Hepatocyte (in vitro differentiated cells): ENCODE results near the gene C19orf67.

ENCODE experiments used
- CTCF ChIP-seq: fragments of 200-600 bp; sonication (generic); IDR thresholded peaks from 2 replicates; pipeline ENCODE4 v1.5.1; 2016; ENCODE audit warnings: antibody characterized with exemption, mild to moderate bottlenecking; ENCODE audit not compliant: poor library complexity
- EZH2 ChIP-seq: fragments of 200-600 bp; sonication (generic); IDR thresholded peaks from 2 replicates; pipeline ENCODE4 v1.6.1; 2016; ENCODE audit warnings: antibody characterized with exemption, mild to moderate bottlenecking, borderline replicate concordance
- EZH2phosphoT487 ChIP-seq: fragments of 200-600 bp; sonication (generic); IDR thresholded peaks from one replicate; pipeline ENCODE4 v1.6.1; 2018; ENCODE audit warnings: antibody characterized with exemption, mild to moderate bottlenecking, low read depth, moderate library complexity; ENCODE audit not compliant: unreplicated experiment, severe bottlenecking

- TF ChIP-seq CTCF (no peak), EZH2 (no peak), EZH2phosphoT487 (no peak)
These were observed 515 bp upstream of the C19orf67 start for GRCh38 chr19:14086098-14086497.
